ENCODE measurements around the gene CCSAP. TPM values are rescaled to one million over a fixed set of nuclear protein-coding genes. Genes with fewer than 3 reads are reported as not detected.

Gene CCSAP
- polyA plus RNA-seq, 3 donors: 5.2 to 12.2 (median 6.7) TPM

GRCh38 chr1:229282295-229282823 lies 60.5 kb downstream of the CCSAP start:
- no peaks in the 10 kb centered on the region for H3K9me3 ChIP-seq (replicated peaks in 1 of 2; ENCODE audit: control insufficient read depth in 1 of 2, insufficient read depth in 1 of 2, low read length in 2 of 2)
- H3K36me3 Mint-ChIP-seq: peaks cover 22 to 23% of the 10 kb centered on the region in 2 donors
- no peak overlapping the region for H2AFZ ChIP-seq (ENCODE audit: insufficient read depth, low read depth, low read length, poor library complexity, severe bottlenecking)
- no peak for TF ChIP-seq CTCF (IDR thresholded peaks at IDR 0.05)
- no peaks in the 10 kb centered on the region for H3K9me3 Mint-ChIP-seq
- H3K79me2 ChIP-seq (ENCODE audit: insufficient read depth, low read length): peaks cover 96% of the 10 kb centered on the region
- H4K20me1 ChIP-seq (ENCODE audit: insufficient read depth, low read length): peaks cover 92% of the 10 kb centered on the region
- no peak overlapping the region for H3K27ac ChIP-seq (ENCODE audit: low read depth in 1 of 2, low read length in 2 of 2)
- H3K4me3 Mint-ChIP-seq: no peak overlapping the region
- no peak overlapping the region for H3K4me2 ChIP-seq (replicated peaks; ENCODE audit: extremely low read depth, low read length, poor library complexity, severe bottlenecking)
- H3K36me3 ChIP-seq (replicated peaks in 1 of 2; ENCODE audit: control insufficient read depth in 1 of 2, insufficient read depth in 2 of 2, low read length in 2 of 2): peaks cover under 1 to 12% of the 10 kb centered on the region in 2 donors
- no CpG with 5 or more reads among the region's 1 CpG for WGBS (ENCODE audit: insufficient coverage)
- H3K4me3 ChIP-seq (replicated peaks in 1 of 3; ENCODE audit: low read depth in 2 of 3, low read length in 3 of 3): no peak overlapping the region
- intact Hi-C loops (cut with micrococcal nuclease): no loop called here
- H3K27me3 Mint-ChIP-seq (ENCODE audit: low read depth in 3 of 3): no peaks in the 10 kb centered on the region
- no peak overlapping the region for H3K9ac ChIP-seq (ENCODE audit: insufficient read depth, low read length, poor library complexity, severe bottlenecking)
- H3K4me1 Mint-ChIP-seq: peaks cover 20% of the 10 kb centered on the region
- peaks cover 0 to 15% of the 10 kb centered on the region in 2 donors for H3K4me1 ChIP-seq (ENCODE audit: control insufficient read depth in 1 of 2, insufficient read depth in 2 of 2, low read length in 2 of 2)
- DNase-seq: no peak
- no peak overlapping the region for H3K27ac Mint-ChIP-seq
- H3K27me3 ChIP-seq (ENCODE audit: control insufficient read depth in 2 of 2, insufficient read depth in 2 of 2, low read length in 2 of 2): no peaks in the 10 kb centered on the region

- intact Hi-C loops (cut with micrococcal nuclease): no loop called here
- no peak overlapping the region for H3K9ac ChIP-seq (ENCODE audit: insufficient read depth, low read length, poor library complexity, severe bottlenecking)
- H3K4me3 ChIP-seq (replicated peaks in 1 of 3; ENCODE audit: low read depth in 2 of 3, low read length in 3 of 3): no peak overlapping the region
- WGBS (ENCODE audit: insufficient coverage): no CpG with 5 or more reads among the region's 1 CpG
- no peaks in the 10 kb centered on the region for H3K27me3 ChIP-seq (ENCODE audit: control insufficient read depth in 2 of 2, insufficient read depth in 2 of 2, low read length in 2 of 2)
- H3K9me3 Mint-ChIP-seq: no peaks in the 10 kb centered on the region
- peaks cover 21% of the 10 kb centered on the region for H3K4me1 Mint-ChIP-seq
- no peak overlapping the region for H3K4me3 Mint-ChIP-seq
- H4K20me1 ChIP-seq (ENCODE audit: insufficient read depth, low read length): peaks cover 90% of the 10 kb centered on the region
- H3K4me1 ChIP-seq (ENCODE audit: control insufficient read depth in 1 of 2, insufficient read depth in 2 of 2, low read length in 2 of 2): peaks cover 0 to 15% of the 10 kb centered on the region in 2 donors
- no peak overlapping the region for H2AFZ ChIP-seq (ENCODE audit: insufficient read depth, low read depth, low read length, poor library complexity, severe bottlenecking)
- H3K36me3 ChIP-seq (replicated peaks in 1 of 2; ENCODE audit: control insufficient read depth in 1 of 2, insufficient read depth in 2 of 2, low read length in 2 of 2): peaks cover 0 to 13% of the 10 kb centered on the region in 2 donors
- peaks cover 96% of the 10 kb centered on the region for H3K79me2 ChIP-seq (ENCODE audit: insufficient read depth, low read length)
- TF ChIP-seq CTCF (IDR thresholded peaks at IDR 0.05): no peak
- no peak overlapping the region for H3K27ac ChIP-seq (ENCODE audit: low read depth in 1 of 2, low read length in 2 of 2)
- peaks cover 13 to 18% of the 10 kb centered on the region in 2 donors for H3K36me3 Mint-ChIP-seq
- no peak for DNase-seq
- no peak overlapping the region for H3K4me2 ChIP-seq (replicated peaks; ENCODE audit: extremely low read depth, low read length, poor library complexity, severe bottlenecking)
- H3K27me3 Mint-ChIP-seq (ENCODE audit: low read depth in 3 of 3): no peaks in the 10 kb centered on the region
- no peaks in the 10 kb centered on the region for H3K9me3 ChIP-seq (replicated peaks in 1 of 2; ENCODE audit: control insufficient read depth in 1 of 2, insufficient read depth in 1 of 2, low read length in 2 of 2)
- H3K27ac Mint-ChIP-seq: no peak overlapping the region
Measured at GRCh38 chr1:229281339-229281926, 61.4 kb downstream of the CCSAP start.
